GM12872 (cell line): Measurements from ENCODE around the gene SLC6A6.
A peak's percentile ranks its signal among the peaks of the same experiment; 100 is the strongest.

Experiments
- CTCF ChIP-seq: IDR thresholded peaks from 3 replicates; pipeline ENCODE4 v1.5.1; 2011; ENCODE audit warnings: low read depth, mild to moderate bottlenecking, low read length, moderate library complexity; ENCODE audit not compliant: insufficient read depth

The SLC6A6 gene

DNA sequence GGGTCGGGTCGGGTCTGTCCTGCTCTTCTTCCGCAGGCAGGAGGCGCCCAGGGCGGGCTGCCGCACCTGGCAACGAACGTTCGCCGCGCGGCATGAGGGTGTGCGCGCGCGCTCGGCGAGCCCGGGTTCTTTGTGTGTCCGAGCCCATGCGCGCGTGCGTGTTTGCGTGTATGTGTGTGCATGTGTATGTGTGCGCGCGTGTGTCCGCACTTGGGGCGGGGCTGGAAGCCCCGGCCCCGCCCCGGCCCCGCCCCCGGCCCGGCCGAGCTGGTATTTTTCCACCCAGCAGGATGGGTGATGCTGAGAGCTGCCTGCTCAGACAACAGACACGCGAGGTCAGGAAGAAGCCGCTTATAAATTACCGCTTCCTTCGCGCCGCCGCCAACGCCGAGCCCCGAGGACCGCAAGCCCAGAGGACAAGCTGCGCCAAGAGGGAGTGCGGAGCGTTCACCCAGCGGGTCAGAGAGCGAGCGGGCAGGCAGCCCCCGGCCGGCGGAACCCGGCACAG is at the start of gene SLC6A6:
TSS of gene SLC6A6 (plus strand) at position 303 of the 508 bp plus-strand sequence. CDS start 41,029 bp downstream, outside the sequence.
- TF ChIP-seq CTCF: peak; percentile 59

DNA sequence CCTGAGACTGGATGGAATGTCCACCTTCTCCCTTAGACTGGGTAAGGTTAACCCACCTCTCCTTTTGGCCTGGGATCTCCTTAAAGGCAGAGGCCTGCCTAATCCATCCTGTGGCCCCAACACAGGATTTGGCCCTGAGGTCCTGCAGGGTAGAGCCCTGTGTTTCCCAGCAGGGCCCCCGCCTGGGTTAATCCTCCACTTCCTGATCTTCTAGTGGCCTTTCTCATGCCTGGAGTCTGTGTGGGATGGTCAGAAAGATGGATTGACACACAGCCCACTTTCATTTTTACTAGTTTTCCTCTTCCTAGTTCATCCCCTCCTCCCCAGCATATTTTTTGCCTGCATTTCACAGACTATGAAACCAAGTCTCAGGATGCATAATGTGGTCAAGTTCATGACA is 48.9 kb upstream of the SLC6A6 start:
- TF ChIP-seq CTCF: no peak

DNA sequence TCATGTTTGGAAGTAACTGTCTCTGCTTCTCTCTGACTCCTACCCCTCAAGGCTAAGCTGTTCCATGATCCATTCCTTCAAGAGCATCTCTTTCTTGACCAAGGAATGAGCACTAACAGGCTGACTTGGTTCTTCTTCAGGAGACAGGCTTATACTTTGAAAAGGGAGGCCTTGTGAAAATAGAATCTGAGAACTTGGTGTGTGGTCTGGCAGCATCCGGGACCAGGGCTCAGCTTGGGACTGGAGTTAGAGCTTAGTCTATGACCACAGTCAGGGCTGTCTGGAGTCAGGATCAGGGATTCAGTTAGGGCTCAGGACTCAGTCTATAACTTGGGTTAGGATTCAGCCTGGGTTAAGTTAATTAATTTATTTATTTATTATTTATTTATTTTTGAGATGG is 44.9 kb upstream of the SLC6A6 start:
- TF ChIP-seq CTCF: no peak

- no peak for TF ChIP-seq CTCF
Measured at GRCh38 chr3:14358426-14359211, 43.8 kb upstream of the SLC6A6 start.

GRCh38 chr3:14359348-14359747 is 43.1 kb upstream of the SLC6A6 start:
- TF ChIP-seq CTCF: no peak

- TF ChIP-seq CTCF: no peak
Measured at GRCh38 chr3:14360123-14360881, 42.1 kb upstream of the SLC6A6 start.

DNA sequence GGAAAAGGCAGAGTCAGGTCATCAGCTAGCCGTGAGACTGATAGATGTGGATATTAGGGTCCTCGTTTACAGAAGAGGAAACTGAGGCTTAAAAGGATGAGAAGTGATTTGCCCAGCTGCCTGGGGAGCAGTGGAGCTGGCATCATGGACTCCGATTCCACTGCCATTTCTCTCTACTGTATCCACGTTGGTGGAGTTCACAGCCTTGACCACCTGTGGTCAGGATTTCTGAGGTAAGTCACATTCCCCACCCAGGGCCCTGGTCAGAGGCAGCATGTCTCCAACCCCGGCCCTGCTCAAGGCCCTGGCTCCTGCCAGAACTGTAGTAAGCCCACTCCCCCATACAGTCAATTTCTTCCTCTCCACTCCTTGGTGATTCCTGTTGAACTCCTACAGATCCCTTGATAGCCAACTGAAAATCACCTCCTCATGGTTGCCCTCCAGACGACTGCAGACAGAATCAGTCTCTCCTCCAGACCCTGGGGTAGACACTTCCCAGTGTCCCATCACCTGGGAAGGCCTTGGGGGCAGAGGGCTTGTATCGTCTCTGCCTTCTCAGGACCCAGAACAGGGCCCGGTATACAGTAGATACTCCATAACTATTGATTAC is 41.2 kb upstream of the SLC6A6 start:
- TF ChIP-seq CTCF: no peak
